ENCODE results near the gene OBSL1. TPM values are rescaled to one million over a fixed set of nuclear protein-coding genes. Genes with fewer than 3 reads are reported as not detected.
A peak's percentile ranks its signal among the peaks of the same experiment; 100 is the strongest.

The OBSL1 gene
- total RNA-seq, 2 donors from 2014 or later, result 0.83 to 1.3 TPM

DNA sequence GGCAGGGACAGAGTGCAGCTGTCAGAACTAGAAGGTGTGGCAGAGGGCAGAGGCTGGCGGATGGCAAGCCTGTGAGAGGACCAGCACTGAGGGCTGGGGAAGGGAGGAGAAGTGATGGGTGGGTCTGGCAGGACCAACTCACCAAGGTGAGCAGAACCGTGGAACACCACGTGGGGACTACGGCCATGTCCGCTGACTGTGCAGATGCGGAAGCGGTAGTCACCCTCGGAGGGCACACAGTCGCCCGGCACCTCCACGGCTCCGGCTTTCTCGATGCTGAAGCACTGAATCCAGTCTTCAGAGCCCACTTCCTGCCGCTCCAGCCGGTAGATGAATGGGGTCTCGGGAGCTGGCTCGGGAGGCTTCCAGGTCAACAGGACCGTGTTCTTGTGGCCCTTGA, 4.2 kb downstream of the OBSL1 start:
- ATAC-seq (replicated peaks in 1 of 2), result no peak
- Mint-ChIP-seq H3K36me3 (ENCODE audit: insufficient read depth in 2 of 2) (no peaks in the 10 kb centered on the region), H3K27me3 (ENCODE audit: low read depth) (peaks cover 32% of the 10 kb centered on the region), H3K4me1 (ENCODE audit: low read depth) (no peaks in the 10 kb centered on the region), H3K4me3 (no peak overlapping the region), H3K9me3 (no peaks in the 10 kb centered on the region), H3K27ac (no peak overlapping the region)
- DNase-seq, result no peak

DNA sequence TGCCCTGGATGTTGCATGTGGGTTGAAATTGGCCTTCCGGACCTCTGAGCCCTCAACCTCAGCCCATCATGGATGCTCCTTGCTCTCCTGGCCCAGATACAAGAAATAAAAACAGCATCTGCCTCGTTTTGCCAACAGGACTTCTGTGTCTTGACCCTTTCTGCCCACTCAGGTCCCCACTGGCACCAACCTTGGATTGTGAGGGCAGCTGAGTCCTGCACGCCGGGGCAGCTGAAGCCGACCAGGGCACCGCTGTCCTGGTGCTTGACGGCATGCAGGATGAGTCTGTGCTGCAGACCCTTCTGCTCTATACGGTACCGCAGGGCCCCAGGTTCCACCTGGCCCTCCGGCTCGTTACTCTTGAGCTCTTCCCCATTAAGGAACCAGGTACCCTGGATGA, 4.7 kb downstream of the OBSL1 start:
- DNase-seq (no peak), ATAC-seq (replicated peaks in 1 of 2) (no peak)
- no peaks in the 10 kb centered on the region for H3K36me3 Mint-ChIP-seq (ENCODE audit: insufficient read depth in 2 of 2)
- H3K9me3 Mint-ChIP-seq, result no peaks in the 10 kb centered on the region
- no peak overlapping the region for H3K27ac Mint-ChIP-seq
- peaks cover 27% of the 10 kb centered on the region for H3K27me3 Mint-ChIP-seq (ENCODE audit: low read depth)
- no peaks in the 10 kb centered on the region for H3K4me1 Mint-ChIP-seq (ENCODE audit: low read depth)
- H3K4me3 Mint-ChIP-seq, result no peak overlapping the region

DNA sequence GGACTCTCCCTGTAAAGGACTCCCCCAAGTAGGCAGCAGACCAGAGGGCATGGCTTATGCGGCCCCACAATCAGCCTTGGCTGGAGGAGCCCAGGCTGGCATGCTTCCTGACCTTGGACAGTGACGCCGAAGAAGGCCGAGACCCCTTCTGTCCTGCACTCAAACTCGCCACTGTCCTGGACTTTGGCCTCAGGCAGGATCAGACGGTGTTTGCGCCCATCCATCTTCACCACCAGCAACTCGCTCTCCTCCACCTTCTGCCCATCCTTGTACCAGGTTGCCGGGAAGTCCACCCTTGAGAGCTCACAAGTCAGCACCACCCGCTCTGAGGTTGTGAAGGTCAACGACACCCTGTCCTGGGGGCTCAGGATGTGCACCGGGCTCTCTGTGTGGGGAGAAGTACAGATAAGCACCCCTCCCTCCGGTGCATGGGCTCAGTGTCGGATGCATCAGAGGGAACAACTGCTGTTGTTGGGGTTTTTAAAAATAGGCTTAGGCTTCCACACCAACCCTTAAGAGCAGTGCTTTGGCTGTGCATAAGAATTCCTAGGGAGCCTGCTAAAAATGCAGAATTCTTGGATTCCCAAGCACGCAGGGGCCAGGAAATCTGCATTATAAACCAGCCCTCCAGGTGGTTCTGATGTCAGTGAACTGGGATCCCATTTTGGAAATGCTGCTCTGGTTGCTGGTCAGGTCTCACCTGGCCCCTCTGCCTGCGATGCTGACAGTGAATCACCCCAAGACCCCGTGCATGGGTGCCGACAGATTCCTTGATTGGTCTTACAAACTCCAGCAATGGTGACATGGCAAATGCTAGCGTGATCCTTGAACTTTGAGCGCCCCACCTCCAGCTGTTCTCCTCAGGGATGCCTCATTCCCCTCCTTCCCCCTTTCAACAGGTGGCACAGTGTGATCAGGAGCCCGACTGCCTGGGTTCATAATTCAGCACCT, 5.9 kb downstream of the OBSL1 start:
- Mint-ChIP-seq H3K4me3 (no peak overlapping the region), H3K27me3 (ENCODE audit: low read depth) (peaks cover 25% of the 10 kb centered on the region), H3K36me3 (ENCODE audit: insufficient read depth in 2 of 2) (no peaks in the 10 kb centered on the region), H3K9me3 (no peaks in the 10 kb centered on the region), H3K27ac (no peak overlapping the region), H3K4me1 (ENCODE audit: low read depth) (no peaks in the 10 kb centered on the region)
- DNase-seq, result no peak
- no peak for ATAC-seq (replicated peaks in 1 of 2)

DNA sequence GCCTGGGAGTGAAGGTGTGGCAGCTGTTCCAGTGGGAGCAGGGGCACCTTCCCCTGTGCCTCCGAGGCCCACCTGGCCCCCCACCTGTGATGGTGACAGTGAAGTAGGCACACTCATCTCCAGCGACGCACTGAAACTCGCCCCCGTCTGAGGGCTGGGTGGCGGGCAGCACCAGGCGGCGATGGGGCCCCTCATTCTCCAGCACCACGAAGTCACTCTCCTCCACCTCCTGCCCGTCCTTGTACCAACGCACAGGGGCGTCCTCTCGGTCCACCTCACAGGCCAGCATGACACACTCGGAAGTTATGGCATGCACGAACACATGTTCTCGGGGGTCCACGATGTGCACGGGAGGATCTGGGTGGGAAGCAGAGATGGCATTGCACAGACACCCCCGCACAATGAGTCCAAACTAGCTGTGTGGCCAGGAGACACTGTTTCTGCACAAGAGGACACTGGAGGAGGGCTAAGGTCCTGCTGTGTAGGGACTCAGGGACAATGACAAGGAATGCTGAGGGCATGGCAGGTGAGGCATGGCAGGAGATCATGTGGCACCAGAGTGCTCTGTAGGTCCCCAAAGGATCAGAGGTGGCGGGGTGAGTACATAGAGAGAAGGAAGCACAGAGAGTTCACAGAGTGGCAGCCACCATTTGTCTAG, 7.9 kb downstream of the OBSL1 start:
- Mint-ChIP-seq H3K27me3 (ENCODE audit: low read depth) (peaks cover 10% of the 10 kb centered on the region), H3K9me3 (no peaks in the 10 kb centered on the region), H3K4me3 (no peak overlapping the region), H3K4me1 (ENCODE audit: low read depth) (no peaks in the 10 kb centered on the region), H3K36me3 (ENCODE audit: insufficient read depth in 2 of 2) (no peaks in the 10 kb centered on the region), H3K27ac (no peak overlapping the region)
- ATAC-seq (replicated peaks in 1 of 2) (no peak), DNase-seq (no peak)

DNA sequence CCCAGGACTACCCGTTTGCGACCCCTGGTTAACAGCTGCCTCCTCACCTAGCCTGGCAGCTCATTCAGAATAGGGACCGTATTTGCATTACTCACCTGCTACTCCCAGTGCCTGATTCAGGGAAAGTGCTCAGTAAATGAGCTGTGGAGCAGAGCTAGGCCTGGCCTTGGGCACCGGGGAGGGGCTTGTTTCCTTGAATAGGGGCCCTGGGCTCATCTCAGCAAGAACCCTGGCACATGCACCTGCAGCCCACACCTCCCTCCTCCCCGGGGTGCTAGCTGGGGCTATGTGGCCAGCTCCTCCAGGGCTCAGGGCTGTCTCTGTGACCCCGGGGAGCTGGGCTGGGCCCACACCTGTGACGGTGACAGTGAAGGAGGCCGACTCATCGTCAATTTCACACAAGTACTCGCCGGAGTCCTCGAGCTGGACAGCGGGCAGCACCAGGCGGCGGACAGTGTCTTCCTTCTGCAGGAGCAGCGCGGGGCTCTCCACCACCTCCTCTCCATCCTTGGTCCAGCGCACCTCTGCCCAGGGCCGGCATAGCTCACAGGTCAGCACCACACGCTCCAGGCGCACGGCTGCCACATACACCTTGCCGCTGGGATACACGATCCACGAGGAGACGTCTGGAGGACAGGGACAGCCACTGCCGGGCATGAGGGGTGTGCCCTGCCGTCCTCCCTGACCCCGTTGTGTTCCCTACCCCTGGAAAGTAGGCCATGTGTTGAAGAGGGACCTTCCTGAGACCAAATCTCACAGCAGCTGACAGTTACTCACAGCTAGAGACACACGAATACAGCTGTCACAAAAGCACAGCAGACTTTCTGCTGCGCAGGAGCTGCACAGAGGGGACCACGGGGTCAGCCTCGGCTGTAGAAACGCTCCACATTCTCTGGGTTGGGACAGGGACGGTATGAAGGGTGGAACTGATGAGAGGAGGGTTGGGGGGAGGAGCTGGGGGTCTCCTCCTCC, 9.0 kb downstream of the OBSL1 start:
- H3K27ac Mint-ChIP-seq, result no peak overlapping the region
- H3K4me1 Mint-ChIP-seq (ENCODE audit: low read depth), result no peaks in the 10 kb centered on the region
- peaks cover 4% of the 10 kb centered on the region for H3K27me3 Mint-ChIP-seq (ENCODE audit: low read depth)
- no peaks in the 10 kb centered on the region for H3K36me3 Mint-ChIP-seq (ENCODE audit: insufficient read depth in 2 of 2)
- no peak for DNase-seq
- no peaks in the 10 kb centered on the region for H3K9me3 Mint-ChIP-seq
- no peak for ATAC-seq (replicated peaks in 1 of 2)
- H3K4me3 Mint-ChIP-seq, result no peak overlapping the region

DNA sequence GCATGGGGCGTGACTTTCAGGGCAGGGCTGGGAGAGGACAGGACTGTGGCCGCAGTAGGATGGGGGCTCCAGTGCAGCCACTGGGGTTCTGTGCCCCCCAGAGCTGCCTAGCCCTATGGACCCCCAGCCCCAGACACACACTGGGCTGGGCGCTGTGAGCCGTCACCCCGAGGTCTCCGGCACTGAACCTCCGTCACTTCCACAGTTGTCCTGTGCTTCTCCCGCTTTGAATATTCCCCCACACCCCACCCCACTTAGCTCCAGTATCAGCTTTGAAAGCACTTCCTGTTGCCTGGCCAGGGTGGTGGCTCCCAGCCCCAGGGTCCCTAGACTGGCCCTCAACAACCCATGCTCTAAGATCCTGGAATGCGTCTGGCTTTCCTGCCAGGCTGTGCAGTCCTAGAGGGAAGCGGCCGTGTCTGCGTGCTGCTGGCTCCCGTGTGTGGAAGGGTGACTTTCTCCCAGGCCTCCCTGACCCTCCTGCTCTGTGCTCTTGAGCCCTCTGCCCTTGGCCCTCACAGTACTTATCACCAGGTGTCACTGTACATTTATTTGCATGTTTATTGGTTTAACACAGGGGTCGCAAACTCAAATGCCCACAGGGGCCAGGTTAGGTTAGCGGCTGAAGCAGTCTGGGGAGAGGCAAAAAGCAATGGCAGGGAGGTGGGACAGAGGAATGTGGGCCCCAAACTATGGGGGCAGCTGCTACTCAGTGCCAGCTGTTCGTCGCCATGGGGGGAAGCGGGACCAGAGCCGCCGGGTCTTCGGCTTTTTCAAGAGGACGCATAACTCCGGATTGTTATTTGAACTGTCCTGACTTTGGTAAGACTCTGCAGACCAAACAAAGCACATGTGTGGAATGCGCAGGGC, 9.9 kb downstream of the OBSL1 start:
- Mint-ChIP-seq H3K27me3 (ENCODE audit: low read depth) (peaks cover 4% of the 10 kb centered on the region), H3K9me3 (no peaks in the 10 kb centered on the region)

DNA sequence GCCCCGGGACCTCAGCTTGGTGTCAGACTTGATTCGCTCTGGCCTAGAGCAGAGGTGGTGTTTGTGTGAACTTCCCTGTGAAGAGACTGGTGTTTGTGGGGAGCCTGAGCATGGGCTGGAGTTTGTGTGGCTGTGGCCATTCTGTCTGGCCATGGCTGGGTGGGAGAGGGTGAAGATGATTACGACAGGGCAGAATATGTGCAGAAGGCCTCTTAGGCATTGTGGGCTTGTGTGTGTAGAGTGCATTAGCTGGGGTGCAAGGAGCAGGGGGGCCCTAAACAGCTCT, 10.5 kb downstream of the OBSL1 start:
- ATAC-seq (replicated peaks in 1 of 2) (no peak), DNase-seq (no peak)
- H3K4me3 Mint-ChIP-seq, result no peak overlapping the region
- H3K9me3 Mint-ChIP-seq, result no peaks in the 10 kb centered on the region
- no peak overlapping the region for H3K27ac Mint-ChIP-seq
- H3K4me1 Mint-ChIP-seq (ENCODE audit: low read depth), result no peaks in the 10 kb centered on the region
- no peaks in the 10 kb centered on the region for H3K36me3 Mint-ChIP-seq (ENCODE audit: insufficient read depth in 2 of 2)
- H3K27me3 Mint-ChIP-seq (ENCODE audit: low read depth), result peaks cover 4% of the 10 kb centered on the region

More for the DNA sequence above, 9.9 kb downstream of the OBSL1 start:
- DNase-seq (no peak), ATAC-seq (replicated peaks in 1 of 2) (no peak)
- Mint-ChIP-seq H3K4me1 (ENCODE audit: low read depth) (no peaks in the 10 kb centered on the region), H3K4me3 (no peak overlapping the region), H3K27ac (no peak overlapping the region), H3K36me3 (ENCODE audit: insufficient read depth in 2 of 2) (no peaks in the 10 kb centered on the region)

DNA sequence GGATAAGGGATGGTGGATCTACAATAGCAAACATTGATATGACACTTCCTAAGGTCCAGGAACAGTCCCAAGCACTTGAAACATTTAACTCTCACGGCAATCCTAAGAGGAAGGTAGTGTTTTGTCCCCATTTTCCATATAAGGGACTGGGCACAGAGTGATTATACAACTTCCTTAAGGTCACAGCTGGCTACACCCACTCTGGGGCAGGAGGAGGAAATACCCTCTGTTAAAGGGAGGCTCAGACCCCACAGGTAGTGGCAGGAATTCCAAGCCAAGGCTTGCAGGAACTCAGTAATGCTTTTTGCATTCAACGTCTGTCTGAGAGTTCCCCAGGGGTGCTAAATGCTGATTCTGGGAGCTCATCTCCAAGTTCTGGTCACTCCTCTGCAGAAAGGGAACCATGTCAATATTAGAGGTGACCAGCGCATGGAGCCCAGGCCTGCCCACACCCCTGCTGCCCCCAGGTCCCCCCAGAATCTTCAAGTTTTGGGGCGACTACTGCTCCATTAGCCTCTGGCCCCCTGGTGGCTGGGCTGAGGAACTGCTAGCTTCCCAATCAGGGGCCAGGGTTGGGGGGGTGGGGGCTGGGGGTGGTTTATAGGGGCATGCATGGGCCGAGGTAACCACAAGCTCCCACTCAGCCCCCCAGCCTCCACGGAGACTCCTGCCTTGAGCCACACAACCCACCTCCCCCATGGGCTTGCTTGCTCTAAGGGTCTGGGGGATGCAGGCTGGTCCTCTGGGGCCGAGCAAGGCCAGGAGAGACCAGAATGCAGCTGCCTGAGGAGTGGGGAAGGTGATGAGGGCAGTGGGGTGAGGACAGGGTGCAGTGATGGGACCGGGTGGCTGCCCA, 11.1 kb downstream of the OBSL1 start:
- ATAC-seq (replicated peaks in 1 of 2) (peak in 1 of 2 donors; percentile 40), DNase-seq (no peak)
- Mint-ChIP-seq H3K36me3 (ENCODE audit: insufficient read depth in 2 of 2) (no peaks in the 10 kb centered on the region), H3K27me3 (ENCODE audit: low read depth) (peaks cover 4% of the 10 kb centered on the region), H3K4me3 (no peak overlapping the region), H3K9me3 (no peaks in the 10 kb centered on the region), H3K4me1 (ENCODE audit: low read depth) (no peaks in the 10 kb centered on the region), H3K27ac (no peak overlapping the region)

DNA sequence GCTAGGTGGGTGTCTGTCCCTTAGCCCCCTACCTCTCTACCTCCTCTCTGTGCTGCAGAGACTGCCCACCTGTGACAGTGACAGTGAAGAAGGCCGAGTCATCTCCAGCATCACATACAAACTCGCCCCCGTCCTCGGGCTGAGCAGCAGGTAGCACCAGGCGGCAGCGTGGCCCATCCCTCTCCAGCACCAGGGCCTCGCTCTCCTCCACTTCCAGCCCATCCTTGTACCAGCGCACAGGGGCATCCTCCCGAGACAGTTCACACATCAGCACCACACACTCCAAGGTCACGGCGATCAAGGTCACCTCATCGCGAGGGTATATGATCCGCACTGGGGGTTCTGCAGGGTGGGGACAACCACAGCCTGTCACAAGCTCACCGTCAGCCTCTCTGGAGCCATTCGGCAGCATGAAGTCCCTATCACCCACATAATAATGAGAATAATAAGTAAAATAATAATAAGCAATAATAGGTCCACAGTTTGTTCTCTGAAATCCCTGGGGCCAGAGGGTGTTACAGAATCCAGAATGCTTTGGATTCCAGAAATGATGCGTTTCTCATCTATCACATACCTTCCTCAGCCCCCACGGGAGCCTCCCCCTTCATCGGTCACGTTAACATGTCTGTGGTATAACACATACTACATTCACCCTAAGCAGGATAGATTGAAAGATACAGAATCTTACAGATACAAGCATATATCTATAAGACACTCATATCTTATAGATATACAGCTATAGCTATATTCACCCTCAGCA, 12.0 kb downstream of the OBSL1 start:
- no peak overlapping the region for H3K27ac Mint-ChIP-seq
- no peaks in the 10 kb centered on the region for H3K4me1 Mint-ChIP-seq (ENCODE audit: low read depth)
- no peak overlapping the region for H3K4me3 Mint-ChIP-seq
- ATAC-seq (replicated peaks in 1 of 2) (no peak), DNase-seq (no peak)
- H3K9me3 Mint-ChIP-seq, result no peaks in the 10 kb centered on the region
- H3K27me3 Mint-ChIP-seq (ENCODE audit: low read depth), result peaks cover 2% of the 10 kb centered on the region
- H3K36me3 Mint-ChIP-seq (ENCODE audit: insufficient read depth in 2 of 2), result no peaks in the 10 kb centered on the region

DNA sequence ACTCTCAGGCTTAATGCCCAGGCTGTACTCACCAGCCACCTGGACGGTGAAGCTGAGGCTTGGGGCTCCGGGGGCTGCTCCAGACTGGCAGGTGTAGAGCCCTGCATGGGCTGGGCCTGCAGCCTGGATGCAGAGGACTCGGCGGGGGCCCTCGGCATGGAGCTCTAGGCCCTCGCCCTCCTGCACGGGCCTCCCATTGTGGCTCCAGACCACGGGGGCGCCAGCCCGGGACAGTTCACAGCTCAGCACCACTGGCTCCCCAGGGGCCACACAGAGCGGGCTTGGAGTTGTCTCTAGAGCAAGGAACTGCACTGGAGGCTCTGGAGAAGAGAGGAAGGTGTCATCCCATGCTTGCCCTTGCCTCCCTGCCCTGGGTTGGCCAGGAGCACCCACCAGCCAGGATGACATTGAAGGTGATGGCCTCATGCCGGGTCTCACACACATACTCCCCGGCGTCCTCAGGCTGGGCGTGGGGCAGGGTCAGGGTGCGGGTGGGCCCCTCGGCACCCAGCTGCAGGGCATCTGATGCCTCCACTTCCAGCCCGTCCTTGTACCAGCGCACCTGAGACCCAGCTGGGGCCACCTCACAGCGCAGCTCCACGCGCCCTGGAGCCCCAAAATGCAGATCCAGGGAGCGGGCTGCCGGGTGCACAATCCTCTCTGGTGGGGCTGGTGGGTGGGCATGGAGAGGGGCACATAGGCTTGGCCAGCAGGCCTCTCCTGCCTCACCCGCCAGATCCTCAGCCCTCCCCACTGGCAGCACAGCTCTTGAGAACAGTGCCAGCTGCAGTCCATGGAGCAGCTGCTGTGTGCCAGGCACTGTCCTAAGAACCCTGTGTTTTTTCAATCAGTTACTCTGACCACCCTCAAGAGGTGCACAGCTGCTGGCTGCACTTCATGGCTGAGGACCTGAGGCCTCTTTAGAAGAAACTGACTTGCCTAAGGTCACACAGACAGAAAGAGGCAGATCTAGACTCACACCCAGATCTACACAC, 13.3 kb downstream of the OBSL1 start:
- H3K36me3 Mint-ChIP-seq (ENCODE audit: insufficient read depth in 2 of 2), result no peaks in the 10 kb centered on the region
- H3K27me3 Mint-ChIP-seq (ENCODE audit: low read depth), result peaks cover 9% of the 10 kb centered on the region
- H3K9me3 Mint-ChIP-seq, result no peaks in the 10 kb centered on the region
- DNase-seq, result no peak
- H3K4me1 Mint-ChIP-seq (ENCODE audit: low read depth), result no peaks in the 10 kb centered on the region
- H3K4me3 Mint-ChIP-seq, result no peak overlapping the region
- H3K27ac Mint-ChIP-seq, result no peak overlapping the region
- no peak for ATAC-seq (replicated peaks in 1 of 2)
